Right lobe of liver (tissue), 4 donors: ENCODE results near the gene C9orf72.

Source experiments
- CTCF ChIP-seq, 4 donors: fragments of 200-600 bp in 3 of 4; fragments of 450-650 bp in 1 of 4; IDR thresholded peaks; one replicate each; pipeline versions ENCODE4 v1.5.1 to v1.8.0; 2016 to 2022; ENCODE audit warnings: antibody characterized with exemption in 4 of 4, mild to moderate bottlenecking in 2 of 4
- POLR2A ChIP-seq: fragments of 450-650 bp; IDR thresholded peaks from one replicate; pipeline ENCODE4 v1.6.1; 2017; ENCODE audit warnings: antibody characterized with exemption, mild to moderate bottlenecking
- donor health status: DM: no; HTN: no; CAD: no.
- donor health status: DM: no; HTN: no; CAD: no.
- donor health status: DM: no; HTN: yes; CAD: no.

- TF ChIP-seq CTCF (IDR thresholded peaks at IDR 0.05) (no peak), POLR2A (no peak)
Observed at GRCh38 chr9:27541740-27542139, 31.5 kb downstream of the C9orf72 start.
